ENCODE measurements around the gene KMO. TPM values are rescaled to one million over a fixed set of nuclear protein-coding genes. Genes with fewer than 3 reads are reported as not detected.

The KMO gene
- total RNA-seq, 1 experiment from 2014 or later: 1.2 TPM

- CTCF ChIA-PET: interaction anchor here (0.6 to 1.7 kb wide), 14 partner anchors 9 to 645 kb away, joined by 3 to 34 read pairs (median 4); no protein-coding TSS in a partner anchor
- DNase-seq (ENCODE audit: unreplicated experiment): peak; percentile 11
- Mint-ChIP-seq H3K27me3 (ENCODE audit: insufficient read depth, unreplicated experiment) (no peaks in the 10 kb centered on the region), H3K27ac (ENCODE audit: low read depth, unreplicated experiment) (peak overlapping the region; percentile 6), H3K36me3 (ENCODE audit: insufficient read depth, unreplicated experiment) (no peaks in the 10 kb centered on the region), H3K4me3 (ENCODE audit: unreplicated experiment) (no peak overlapping the region), H3K4me1 (ENCODE audit: insufficient read depth, unreplicated experiment) (peaks cover 21% of the 10 kb centered on the region), H3K9me3 (ENCODE audit: unreplicated experiment) (no peaks in the 10 kb centered on the region)
- TF ChIP-seq, protein P1, sequence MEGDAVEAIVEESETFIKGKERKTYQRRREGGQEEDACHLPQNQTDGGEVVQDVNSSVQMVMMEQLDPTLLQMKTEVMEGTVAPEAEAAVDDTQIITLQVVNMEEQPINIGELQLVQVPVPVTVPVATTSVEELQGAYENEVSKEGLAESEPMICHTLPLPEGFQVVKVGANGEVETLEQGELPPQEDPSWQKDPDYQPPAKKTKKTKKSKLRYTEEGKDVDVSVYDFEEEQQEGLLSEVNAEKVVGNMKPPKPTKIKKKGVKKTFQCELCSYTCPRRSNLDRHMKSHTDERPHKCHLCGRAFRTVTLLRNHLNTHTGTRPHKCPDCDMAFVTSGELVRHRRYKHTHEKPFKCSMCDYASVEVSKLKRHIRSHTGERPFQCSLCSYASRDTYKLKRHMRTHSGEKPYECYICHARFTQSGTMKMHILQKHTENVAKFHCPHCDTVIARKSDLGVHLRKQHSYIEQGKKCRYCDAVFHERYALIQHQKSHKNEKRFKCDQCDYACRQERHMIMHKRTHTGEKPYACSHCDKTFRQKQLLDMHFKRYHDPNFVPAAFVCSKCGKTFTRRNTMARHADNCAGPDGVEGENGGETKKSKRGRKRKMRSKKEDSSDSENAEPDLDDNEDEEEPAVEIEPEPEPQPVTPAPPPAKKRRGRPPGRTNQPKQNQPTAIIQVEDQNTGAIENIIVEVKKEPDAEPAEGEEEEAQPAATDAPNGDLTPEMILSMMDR (IDR thresholded peaks at IDR 0.05; ENCODE audit: unreplicated experiment): no peak
- POLR2A ChIA-PET: interaction anchor here (0.6 to 3.0 kb wide), 13 partner anchors 14 to 465 kb away, joined by 3 to 28 read pairs (median 6); partner anchors contain the start of genes FH and MAP1LC3C
- BruUV-seq (replicated peaks): no TSS peak
- intact Hi-C loops (cut with micrococcal nuclease): loop anchor here (5.0 kb wide), 1 partner anchor 464 kb away; the partner anchor contains the start of gene MAP1LC3C
These were observed 1.3 kb downstream of the KMO start for GRCh38 chr1:241533326-241534115.

DNA sequence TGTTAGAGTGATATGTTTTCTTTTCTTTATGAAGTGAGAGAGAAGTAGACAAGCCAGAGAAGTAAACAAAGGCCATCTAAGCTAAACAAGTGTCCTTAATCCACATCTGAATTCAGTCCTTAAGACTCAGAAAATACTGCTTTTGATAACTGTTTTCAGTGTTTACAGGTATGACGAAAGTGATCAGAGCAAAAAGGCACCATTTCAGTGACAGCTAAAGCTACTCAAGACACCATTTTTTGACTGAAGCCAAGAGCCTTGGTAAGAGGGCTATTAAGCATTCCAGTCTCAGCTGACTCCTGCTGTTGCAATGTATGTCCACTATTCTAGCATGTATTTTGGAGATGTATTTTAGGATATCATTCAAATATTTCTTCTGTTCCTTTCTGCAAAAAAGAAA lies 4.1 kb downstream of the KMO start:
- H3K27me3 Mint-ChIP-seq (ENCODE audit: insufficient read depth, unreplicated experiment): no peaks in the 10 kb centered on the region
- TF ChIP-seq, protein P1 (IDR thresholded peaks at IDR 0.05; ENCODE audit: unreplicated experiment): no peak
- intact Hi-C loops (cut with micrococcal nuclease): no loop called here
- DNase-seq (ENCODE audit: unreplicated experiment): no peak
- CTCF ChIA-PET: interaction anchor here (0.6 to 3.4 kb wide), 9 partner anchors 26 to 776 kb away, joined by 3 to 27 read pairs (median 3); no protein-coding TSS in a partner anchor
- H3K4me1 Mint-ChIP-seq (ENCODE audit: insufficient read depth, unreplicated experiment): peaks cover 15% of the 10 kb centered on the region
- POLR2A ChIA-PET: interaction anchor here (0.6 to 1.7 kb wide), 6 partner anchors 12 to 1301 kb away, joined by 3 to 4 read pairs (median 4); no protein-coding TSS in a partner anchor
- no peak overlapping the region for H3K4me3 Mint-ChIP-seq (ENCODE audit: unreplicated experiment)
- H3K27ac Mint-ChIP-seq (ENCODE audit: low read depth, unreplicated experiment): no peak overlapping the region
- H3K9me3 Mint-ChIP-seq (ENCODE audit: unreplicated experiment): no peaks in the 10 kb centered on the region
- H3K36me3 Mint-ChIP-seq (ENCODE audit: insufficient read depth, unreplicated experiment): no peaks in the 10 kb centered on the region
- no TSS peak for BruUV-seq (replicated peaks)

DNA sequence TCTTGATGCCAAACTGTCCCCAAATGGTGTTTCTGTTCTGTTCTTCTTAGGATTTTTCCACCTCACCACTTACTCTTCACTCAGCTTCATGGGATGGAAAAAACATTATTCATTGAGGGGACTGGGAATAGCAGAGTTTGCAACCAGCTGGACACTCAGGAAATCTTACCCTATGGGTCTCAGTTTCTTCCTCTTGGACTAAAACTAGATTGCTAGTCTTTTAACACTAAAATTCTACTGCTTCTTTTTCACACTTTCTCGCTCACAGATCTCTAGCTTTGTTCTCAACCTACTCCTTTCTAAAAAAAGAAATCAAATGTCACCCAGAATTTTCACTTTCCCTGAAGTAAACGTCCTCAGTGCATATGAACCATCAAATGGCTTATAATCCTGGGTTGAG lies 4.8 kb downstream of the KMO start:
- no TSS peak for BruUV-seq (replicated peaks)
- no peak for DNase-seq (ENCODE audit: unreplicated experiment)
- TF ChIP-seq, protein P1 (IDR thresholded peaks at IDR 0.05; ENCODE audit: unreplicated experiment): no peak
- Mint-ChIP-seq H3K27ac (ENCODE audit: low read depth, unreplicated experiment) (no peak overlapping the region), H3K27me3 (ENCODE audit: insufficient read depth, unreplicated experiment) (no peaks in the 10 kb centered on the region), H3K9me3 (ENCODE audit: unreplicated experiment) (no peaks in the 10 kb centered on the region), H3K36me3 (ENCODE audit: insufficient read depth, unreplicated experiment) (no peaks in the 10 kb centered on the region), H3K4me1 (ENCODE audit: insufficient read depth, unreplicated experiment) (peaks cover 9% of the 10 kb centered on the region), H3K4me3 (ENCODE audit: unreplicated experiment) (no peak overlapping the region)
- ChIA-PET POLR2A (interaction anchor here (0.9 to 1.7 kb wide), 4 partner anchors 12 to 483 kb away, joined by 3 to 5 read pairs (median 4); partner anchors contain the start of gene FH), CTCF (interaction anchor here (0.6 to 3.4 kb wide), 10 partner anchors 27 to 1967 kb away, joined by 3 to 27 read pairs (median 3); no protein-coding TSS in a partner anchor)
- intact Hi-C loops (cut with micrococcal nuclease): no loop called here

DNA sequence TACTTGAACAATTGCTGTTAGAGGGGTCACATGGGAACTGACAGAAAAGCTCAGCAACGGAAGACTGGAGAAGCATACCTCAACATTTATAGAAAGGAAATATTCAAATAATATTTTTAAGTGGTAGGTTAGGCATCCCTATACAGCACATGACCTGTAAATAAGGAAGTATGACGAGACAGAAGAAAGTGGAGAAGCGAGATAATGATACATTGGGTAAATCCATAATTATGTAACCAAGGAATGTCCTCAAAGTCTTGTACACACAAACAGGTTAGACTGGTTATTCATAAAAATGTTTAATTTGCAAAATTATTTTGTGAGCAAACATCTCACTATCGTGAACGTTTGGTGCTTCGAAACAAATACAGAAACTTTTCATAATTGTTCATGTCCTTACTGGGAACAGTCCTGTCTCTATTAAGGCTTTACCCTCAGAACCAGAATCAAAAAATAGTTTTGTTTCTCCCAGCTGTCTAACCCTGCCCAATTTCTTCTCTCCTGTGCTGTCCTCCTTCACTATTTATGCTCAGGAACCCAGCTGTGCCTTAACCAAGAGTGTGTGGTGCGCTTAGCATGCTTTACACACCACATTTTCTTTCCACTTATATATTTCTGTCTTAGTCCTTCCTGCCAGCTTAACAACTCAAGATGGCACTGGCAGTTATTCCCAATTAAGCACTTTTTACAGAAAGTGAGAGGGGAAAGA lies 10.2 kb downstream of the KMO start:
- Mint-ChIP-seq H3K36me3 (ENCODE audit: insufficient read depth, unreplicated experiment) (peaks cover 5% of the 10 kb centered on the region), H3K4me3 (ENCODE audit: unreplicated experiment) (no peak overlapping the region), H3K9me3 (ENCODE audit: unreplicated experiment) (no peaks in the 10 kb centered on the region), H3K27me3 (ENCODE audit: insufficient read depth, unreplicated experiment) (no peaks in the 10 kb centered on the region), H3K4me1 (ENCODE audit: insufficient read depth, unreplicated experiment) (no peaks in the 10 kb centered on the region), H3K27ac (ENCODE audit: low read depth, unreplicated experiment) (no peak overlapping the region)
- intact Hi-C loops (cut with micrococcal nuclease): no loop called here
- DNase-seq (ENCODE audit: unreplicated experiment): no peak
- CTCF ChIA-PET: interaction anchor here (0.5 to 1.6 kb wide), 9 partner anchors 10 to 1688 kb away, joined by 3 to 5 read pairs (median 3); partner anchors contain the start of gene KMO
- POLR2A ChIA-PET: interaction anchor here (1.7 to 1.8 kb wide), 2 partner anchors 12 to 40 kb away, joined by 5 read pairs; no protein-coding TSS in a partner anchor
- TF ChIP-seq, protein P1 (IDR thresholded peaks at IDR 0.05; ENCODE audit: unreplicated experiment): no peak
- BruUV-seq (replicated peaks): no TSS peak

Data from MCF 10A (cell line).